GM19238 (cell line): ENCODE measurements around the gene RGPD6.
"Not testable (repeated sequence)": the region's sequence is repeated elsewhere in the genome, so short reads cannot be mapped to it uniquely, and the experiment has no call there.

ENCODE experiments used
- DNase-seq: peaks from one replicate; pipeline ENCODE4 v3.0.0; 2011; ENCODE audit warnings: low spot score; ENCODE audit not compliant: insufficient read length

RGPD6 gene

DNA sequence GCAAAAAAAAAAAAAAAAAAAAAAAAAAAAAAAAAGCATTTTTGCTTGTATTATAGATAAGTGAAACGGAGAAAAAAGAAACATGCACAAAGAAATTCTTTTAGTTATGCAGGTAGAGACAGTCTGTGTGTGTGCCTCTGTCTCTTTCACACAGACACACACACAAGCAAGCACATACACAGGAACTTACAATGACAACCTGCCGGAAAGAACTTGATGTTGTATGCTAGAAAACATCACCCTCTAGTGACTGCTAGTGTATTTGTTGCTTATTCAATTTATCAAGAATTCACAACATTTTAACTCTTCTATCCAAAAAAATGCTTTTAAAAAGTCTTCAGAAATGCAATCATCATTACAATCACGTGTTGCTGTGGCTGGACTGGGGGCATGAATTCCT, 95.8 kb downstream of the RGPD6 start:
- not testable (repeated sequence) for DNase-seq

DNA sequence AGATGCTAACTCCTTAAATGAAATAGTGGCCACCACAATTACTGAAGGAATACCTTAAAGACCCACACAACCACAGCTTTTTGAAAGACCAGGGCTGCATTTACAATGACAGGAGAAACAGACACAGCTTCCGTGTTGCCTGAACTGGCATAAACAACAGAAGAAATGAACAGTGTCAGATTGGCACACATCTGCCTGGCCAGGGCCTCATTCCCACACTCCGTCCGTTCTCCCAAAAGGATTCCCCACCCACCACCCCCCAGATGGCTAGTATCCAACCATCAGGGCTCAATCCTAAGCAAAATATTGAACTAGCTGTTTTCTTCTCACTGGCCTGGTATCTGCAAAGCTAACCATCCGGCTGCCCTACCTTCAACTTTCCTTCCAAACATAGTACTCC, 96.9 kb downstream of the RGPD6 start:
- DNase-seq, result not testable (repeated sequence)

DNA sequence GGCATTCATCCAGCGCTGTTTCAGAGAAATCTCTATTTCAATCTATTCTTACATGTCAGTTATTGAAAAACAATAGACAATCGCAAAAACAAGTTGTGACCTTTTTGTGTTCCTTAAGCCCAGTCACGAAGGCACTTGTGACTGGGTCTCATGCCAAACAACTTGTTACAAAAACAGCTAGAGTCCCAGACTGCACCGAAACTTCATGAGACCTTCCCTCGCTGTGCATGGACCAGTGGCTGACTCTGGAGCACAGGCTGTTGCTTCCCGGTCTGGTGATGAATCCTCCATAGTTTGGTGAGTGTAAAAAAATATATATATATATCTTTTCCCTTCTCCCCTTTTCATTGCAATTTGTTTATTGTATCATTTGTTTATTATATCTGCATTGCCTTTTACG, 99.7 kb downstream of the RGPD6 start:
- DNase-seq, result not testable (repeated sequence)

DNA sequence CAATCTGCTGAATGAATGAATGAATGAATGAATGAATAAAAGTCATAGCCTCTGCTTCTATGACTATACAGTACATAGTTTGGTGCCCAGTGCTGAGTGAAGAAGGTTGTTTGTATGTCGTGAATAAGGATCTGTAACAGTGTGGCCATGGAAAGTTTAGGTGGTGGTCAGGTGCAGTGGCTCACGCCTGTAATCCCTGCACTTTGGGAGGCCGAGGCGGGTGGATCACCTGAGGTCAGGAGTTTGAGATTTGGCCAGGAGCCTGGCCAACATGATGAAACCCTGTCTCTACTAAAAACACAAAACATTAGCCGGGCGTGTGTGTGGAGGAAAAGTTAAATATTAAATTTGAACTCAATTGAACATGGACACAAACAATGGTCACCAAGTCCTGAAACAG, 100.1 kb downstream of the RGPD6 start:
- DNase-seq, result not testable (repeated sequence)

DNA sequence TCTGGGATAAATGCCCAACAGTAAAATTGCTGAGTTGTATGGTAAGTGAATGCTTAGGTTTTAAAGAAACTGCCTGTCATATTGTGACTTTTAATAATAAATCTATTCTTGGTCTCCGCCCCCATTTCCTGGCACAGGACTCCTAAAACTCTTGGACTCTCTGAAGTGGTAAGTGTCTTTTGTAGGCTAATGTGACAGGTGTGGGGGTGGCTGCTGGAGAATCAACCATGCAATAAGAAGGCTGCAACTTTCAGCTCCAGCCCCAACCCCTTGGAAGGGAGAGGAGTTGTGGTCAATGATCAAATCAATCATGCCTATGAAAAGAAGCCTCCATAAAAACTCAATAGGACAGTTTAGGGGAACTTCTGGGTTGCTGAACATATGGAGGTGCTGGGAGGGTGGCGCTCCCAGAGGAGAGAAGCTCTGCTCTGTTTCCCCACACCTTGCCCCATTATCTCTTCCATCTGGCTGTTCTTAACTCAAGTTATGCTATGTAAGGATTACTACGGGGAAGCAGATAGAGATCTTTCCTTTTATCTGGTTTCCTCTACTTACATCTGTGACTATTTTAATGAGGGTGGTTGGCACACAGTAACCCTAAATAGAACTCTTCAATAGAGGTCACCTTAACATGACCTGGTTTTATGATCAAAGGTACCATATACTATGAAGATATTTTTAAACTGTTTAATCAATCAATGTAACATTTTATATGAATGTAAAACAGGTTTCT, 101.2 kb downstream of the RGPD6 start:
- DNase-seq, result not testable (repeated sequence)

DNA sequence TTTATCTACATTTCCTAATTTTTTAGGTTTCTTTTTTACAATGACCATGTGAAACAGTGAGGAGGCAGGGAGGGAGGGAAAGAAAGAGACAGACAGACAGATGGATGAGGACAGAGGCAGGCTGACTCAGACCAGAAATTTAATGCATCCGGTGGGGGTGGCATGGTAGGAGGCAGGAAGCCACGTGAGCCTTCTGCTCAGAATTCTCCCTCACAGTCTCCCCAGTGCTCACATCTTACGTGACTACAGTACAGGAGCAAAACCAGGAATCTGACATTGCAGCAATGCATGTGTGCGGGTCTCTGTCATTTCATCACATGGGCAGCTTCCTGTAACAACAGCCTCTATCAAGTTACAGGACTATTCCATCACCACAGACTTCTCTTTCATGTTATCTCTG, 102.1 kb downstream of the RGPD6 start:
- not testable (repeated sequence) for DNase-seq

DNA sequence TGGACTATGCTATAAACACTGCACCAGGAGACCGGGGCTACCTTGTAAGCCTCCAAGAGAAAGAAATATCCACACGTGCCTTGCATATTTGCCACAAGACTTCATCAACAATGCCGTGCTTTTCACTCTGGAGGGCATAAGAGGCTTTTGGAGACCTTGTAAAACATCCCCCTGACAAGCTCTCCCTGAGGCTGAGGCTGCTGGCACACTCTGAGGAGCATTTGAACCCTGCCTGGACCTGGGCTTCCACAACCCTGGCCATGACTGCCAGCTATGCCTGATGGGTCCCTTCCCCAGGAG, 104.0 kb downstream of the RGPD6 start:
- not testable (repeated sequence) for DNase-seq

DNA sequence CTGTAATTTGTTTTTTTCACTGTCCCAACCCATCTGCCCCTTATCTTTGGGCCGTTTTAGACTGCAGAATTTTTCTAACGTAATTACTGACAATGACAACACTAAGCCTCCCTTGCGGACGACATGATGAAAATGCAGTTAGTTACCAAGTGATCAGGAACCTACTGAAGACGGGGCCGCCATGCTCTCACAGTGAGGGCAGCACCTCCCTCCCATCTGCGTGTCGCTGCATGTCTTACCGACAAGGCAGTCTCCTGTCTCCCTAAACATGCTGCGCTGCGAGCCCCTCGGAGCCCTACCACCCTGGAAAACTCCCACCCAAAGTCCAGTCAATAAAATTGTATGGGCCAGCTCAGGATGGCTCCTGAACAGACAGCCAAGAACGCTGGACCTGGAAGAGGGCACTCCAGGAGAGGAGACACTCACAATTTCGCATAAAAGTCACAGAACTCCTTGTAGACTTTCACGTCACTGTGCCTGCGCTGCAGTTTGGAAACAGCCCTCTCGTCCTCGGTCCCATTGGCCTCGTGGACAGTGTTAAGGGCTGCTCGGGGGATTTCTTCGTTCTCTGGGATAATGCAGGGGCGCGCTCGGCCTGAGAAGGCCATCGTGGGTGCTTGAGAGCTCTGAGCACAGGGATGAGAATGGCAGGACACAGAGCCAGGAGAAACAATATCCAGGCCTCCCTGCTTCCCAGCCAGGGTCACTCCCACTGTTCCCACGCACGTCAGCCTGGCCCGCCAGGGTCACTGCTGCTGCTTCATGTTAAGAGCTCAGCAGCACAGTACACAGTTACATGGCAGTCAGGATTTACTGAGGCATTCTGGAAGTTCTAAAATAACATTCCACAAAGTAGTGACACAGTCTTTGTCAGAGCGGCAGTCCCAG, 104.6 kb downstream of the RGPD6 start, which contains the start of gene LIMS4:
Gene LIMS4, minus strand, starts transcription at position 646 of the 888 bp plus-strand sequence. Its CDS starts 38 bp downstream, at position 608.
- DNase-seq, result not testable (repeated sequence)

DNA sequence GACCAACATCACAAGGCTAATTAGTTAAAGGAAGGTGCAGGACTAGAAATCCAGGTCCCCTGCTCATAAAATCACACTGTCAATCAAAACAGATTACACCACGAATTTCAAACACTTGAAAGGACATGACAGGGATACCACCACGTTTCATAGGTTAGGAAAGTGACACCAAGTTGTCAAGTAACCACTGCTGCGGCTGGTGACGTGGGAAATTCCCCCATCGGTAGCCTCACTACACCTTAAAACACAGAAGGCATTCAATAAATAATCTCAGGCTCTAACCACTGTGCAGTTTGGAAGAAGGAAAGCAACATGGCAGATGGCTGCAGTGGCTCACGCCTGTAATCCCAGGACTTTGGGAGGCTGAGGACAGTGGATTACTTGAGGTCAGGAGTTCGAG, 108.1 kb downstream of the RGPD6 start:
- not testable (repeated sequence) for DNase-seq

DNA sequence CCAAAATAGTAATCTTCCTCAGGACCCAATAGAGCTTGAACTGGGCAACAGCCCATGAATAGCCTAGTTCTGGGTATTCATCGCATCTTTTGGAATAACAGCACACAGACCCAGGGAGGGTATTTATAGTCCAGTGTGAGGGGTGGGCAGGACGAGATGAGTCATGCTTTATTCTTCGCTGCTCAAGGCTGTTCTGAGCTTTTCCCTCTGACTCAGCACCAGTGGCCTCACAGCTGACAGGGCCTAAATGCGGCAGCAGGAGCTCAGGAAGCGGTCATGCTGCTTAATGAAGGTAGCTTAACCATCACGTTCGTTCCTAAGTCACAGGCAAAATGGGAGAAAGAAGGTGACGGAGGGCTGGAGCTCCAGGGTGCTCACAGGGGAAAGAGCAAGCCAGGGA, 111.7 kb downstream of the RGPD6 start:
- DNase-seq, result not testable (repeated sequence)
